ENCODE data around the gene GXYLT2.

DNA sequence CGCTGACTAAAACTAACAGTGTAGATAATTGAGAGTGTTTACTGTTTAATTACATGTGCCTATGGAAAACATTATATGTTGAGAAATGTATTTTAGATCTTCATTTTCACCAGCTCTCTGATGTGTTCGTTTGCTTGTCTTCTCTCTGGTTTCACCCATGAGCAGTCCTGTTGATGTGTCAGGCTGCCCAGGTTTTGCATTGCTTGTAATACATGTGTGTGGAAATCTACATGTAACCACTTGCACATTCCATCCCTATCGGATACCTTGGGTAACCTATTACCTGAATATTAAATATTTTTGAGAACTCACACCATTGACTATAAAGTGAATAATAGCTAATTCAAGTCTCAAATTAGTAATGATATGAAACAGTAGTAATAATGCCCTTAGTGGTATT lies 121.9 kb downstream of the GXYLT2 start:
- TF ChIP-seq, protein P1, sequence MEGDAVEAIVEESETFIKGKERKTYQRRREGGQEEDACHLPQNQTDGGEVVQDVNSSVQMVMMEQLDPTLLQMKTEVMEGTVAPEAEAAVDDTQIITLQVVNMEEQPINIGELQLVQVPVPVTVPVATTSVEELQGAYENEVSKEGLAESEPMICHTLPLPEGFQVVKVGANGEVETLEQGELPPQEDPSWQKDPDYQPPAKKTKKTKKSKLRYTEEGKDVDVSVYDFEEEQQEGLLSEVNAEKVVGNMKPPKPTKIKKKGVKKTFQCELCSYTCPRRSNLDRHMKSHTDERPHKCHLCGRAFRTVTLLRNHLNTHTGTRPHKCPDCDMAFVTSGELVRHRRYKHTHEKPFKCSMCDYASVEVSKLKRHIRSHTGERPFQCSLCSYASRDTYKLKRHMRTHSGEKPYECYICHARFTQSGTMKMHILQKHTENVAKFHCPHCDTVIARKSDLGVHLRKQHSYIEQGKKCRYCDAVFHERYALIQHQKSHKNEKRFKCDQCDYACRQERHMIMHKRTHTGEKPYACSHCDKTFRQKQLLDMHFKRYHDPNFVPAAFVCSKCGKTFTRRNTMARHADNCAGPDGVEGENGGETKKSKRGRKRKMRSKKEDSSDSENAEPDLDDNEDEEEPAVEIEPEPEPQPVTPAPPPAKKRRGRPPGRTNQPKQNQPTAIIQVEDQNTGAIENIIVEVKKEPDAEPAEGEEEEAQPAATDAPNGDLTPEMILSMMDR (conservative IDR thresholded peaks at IDR 0.05; ENCODE audit: low read depth in 2 of 2): no peak
- TF ChIP-seq EZH2 (IDR thresholded peaks at IDR 0.05; ENCODE audit: low read depth, unreplicated experiment) (no peak), POLR2AphosphoS5 (IDR thresholded peaks at IDR 0.05; ENCODE audit: low read depth) (no peak), STAT1 (IDR thresholded peaks at IDR 0.05; ENCODE audit: unreplicated experiment) (no peak), EZH2phosphoT487 (IDR thresholded peaks at IDR 0.05; ENCODE audit: unreplicated experiment) (no peak), NANOG (IDR thresholded peaks at IDR 0.05; ENCODE audit: borderline replicate concordance) (no peak), CREB1 (CRISPR knock-in tag; IDR thresholded peaks at IDR 0.05; ENCODE audit: low read depth) (no peak), ZNF331 (CRISPR knock-in tag; IDR thresholded peaks at IDR 0.05; ENCODE audit: low read depth) (no peak)
- TF ChIP-seq, protein P2, sequence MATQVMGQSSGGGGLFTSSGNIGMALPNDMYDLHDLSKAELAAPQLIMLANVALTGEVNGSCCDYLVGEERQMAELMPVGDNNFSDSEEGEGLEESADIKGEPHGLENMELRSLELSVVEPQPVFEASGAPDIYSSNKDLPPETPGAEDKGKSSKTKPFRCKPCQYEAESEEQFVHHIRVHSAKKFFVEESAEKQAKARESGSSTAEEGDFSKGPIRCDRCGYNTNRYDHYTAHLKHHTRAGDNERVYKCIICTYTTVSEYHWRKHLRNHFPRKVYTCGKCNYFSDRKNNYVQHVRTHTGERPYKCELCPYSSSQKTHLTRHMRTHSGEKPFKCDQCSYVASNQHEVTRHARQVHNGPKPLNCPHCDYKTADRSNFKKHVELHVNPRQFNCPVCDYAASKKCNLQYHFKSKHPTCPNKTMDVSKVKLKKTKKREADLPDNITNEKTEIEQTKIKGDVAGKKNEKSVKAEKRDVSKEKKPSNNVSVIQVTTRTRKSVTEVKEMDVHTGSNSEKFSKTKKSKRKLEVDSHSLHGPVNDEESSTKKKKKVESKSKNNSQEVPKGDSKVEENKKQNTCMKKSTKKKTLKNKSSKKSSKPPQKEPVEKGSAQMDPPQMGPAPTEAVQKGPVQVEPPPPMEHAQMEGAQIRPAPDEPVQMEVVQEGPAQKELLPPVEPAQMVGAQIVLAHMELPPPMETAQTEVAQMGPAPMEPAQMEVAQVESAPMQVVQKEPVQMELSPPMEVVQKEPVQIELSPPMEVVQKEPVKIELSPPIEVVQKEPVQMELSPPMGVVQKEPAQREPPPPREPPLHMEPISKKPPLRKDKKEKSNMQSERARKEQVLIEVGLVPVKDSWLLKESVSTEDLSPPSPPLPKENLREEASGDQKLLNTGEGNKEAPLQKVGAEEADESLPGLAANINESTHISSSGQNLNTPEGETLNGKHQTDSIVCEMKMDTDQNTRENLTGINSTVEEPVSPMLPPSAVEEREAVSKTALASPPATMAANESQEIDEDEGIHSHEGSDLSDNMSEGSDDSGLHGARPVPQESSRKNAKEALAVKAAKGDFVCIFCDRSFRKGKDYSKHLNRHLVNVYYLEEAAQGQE (IDR thresholded peaks at IDR 0.05; ENCODE audit: unreplicated experiment): no peak

Data from GM23338 (cell line).